Superior temporal gyrus (tissue), 1 donor: ENCODE measurements around the gene TMIGD1.

Experiments
- DNase-seq: peaks from one replicate; pipeline ENCODE4 v3.0.0-alpha.2; 2016; ENCODE audit errors: extremely low spot score

The TMIGD1 gene

DNA sequence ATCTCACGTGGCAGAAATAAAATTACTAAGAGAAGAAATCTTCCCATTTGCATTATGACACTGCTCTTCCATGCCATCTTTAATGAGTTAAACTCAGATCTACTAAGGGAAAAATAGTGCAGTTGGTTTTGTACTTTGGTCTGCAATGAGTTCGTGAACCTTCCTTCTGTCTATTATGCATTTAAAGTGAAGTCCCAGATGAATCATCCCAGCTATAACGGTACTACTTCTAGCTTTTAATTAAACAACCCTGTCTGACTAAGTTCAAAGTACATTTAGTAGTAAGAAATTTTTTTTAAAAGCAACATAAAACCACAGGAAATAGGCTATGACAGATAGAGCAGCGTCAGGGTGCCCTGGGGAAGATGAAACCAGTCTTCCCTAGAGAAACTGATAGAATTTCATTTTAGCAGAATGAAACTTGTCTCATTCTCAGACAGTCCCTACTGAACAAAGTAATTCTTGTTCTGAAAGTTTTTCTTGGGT is 1.8 kb downstream of the TMIGD1 start:
- no peak for DNase-seq

DNA sequence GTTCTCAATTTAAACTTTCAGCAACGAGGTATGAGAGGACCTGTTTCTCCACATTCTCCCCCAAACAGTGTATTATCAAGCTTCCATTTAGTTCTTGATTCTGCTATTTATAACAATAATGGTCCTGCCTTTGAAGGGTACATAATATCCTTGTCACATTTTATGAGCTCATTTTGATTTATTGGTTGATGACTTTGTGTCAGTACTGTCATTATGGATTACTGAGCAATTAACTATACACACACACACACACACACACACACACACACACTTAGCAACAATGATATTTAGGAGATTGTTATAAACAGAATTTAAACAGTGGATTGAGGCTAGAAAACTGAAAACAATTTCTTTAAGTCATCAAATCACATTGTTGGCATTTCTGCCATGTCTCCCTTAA is 7.0 kb downstream of the TMIGD1 start:
- no peak for DNase-seq

DNA sequence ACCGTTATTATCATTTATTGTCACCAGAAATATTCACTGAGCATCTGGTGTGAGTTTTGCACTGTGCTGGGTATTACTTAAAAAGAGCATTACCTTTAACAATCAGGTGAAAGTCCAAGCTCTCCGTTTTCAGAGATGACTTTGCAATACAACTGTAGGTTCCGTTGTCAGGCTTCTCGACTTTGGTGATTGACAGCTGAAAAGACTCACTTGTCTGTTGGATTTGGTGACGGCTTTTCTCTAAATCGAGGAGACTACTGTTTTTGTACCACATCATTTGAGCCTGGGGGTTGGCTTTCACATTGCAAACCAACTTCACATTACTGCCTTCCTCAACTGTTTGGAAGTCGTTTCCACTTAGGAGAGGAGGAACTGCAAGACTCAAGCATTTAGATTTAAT is 9.1 kb downstream of the TMIGD1 start:
- DNase-seq, result no peak

DNA sequence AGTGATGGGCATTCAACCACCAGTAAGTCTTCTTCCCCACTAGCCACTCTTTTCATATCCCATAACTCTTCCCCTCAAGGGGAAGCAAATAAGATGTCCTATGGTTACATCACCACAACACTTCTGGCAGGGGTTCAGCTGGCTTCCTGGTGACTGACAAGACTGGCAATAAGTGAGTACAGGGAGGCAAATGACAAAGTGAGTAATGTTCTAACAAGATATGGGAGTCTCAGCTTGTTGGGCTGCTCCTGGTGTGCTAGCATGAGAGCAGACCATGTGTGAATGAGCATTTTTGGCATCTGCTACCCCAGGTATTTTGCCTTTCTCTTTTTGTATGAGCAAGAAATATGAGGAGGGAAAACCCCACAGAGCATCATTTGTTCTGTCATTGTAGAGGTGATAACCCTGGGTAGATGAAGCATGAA is 9.9 kb downstream of the TMIGD1 start:
- no peak for DNase-seq

DNA sequence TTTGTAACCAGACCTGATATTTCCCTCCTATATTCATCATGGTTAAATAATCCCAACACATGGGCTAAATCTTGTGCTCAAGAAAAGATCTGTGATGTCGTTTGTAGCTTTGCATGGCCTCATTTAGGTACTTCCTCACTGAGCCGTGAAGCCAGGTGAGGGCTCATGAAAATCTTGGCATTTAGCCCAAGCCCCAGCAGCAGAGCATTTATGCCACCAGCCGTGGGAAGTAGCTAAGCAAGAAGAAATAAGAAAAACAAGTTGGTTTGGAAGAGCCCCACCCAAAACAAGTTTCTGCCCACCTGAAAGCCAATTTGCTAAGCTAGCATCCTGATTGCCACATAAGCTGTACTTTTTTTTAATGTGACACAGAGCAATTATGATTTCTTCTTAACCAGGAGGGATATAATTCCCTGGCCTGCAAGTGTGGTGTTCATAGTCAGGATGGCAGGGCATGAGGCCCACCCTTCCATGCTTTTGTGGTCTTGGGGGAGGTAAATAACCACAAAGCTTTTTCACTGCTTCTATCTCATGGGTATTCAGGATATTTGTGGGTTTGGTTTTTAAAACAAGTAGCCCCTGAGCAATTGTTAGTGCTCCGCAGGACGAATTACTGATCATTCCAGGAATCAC is 10.5 kb downstream of the TMIGD1 start:
- DNase-seq, result no peak

DNA sequence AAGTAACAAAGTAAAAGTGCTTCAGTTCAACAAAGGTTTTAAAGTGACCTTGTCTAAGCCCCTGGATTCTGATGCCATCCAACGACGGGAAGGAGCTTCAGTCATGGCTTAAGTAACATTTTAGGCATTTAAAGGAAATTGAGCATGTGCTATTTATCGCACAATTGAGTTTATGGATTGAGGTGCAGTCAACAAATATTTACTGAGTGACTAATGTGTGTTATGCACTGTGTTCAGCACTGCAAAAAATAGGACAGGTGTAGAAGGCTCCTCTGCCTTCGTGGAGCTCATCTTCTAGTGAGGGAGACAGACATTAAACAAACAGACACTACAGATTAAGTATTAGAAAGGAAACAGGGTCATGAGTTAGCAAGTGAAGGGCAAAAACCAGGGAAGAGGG is 12.5 kb downstream of the TMIGD1 start:
- DNase-seq, result no peak

DNA sequence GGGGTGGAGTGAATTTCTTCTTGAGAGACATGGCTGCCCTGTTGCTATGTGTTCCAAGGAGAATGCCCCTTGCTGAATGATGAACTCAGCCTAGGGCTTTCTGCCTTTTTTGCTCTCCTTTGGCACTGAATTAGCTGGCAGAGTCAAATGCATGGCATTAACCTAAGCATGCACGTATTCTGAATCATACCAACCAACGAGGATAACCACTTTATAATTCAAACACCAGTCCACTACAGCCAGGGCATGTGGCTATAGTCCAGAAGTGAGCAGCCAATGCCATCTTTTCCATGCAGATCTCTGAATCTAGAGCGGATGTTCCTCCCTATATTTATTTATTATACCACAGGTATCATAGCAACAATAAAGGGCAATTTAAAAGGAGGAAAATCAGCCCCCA is 15.7 kb downstream of the TMIGD1 start:
- no peak for DNase-seq

DNA sequence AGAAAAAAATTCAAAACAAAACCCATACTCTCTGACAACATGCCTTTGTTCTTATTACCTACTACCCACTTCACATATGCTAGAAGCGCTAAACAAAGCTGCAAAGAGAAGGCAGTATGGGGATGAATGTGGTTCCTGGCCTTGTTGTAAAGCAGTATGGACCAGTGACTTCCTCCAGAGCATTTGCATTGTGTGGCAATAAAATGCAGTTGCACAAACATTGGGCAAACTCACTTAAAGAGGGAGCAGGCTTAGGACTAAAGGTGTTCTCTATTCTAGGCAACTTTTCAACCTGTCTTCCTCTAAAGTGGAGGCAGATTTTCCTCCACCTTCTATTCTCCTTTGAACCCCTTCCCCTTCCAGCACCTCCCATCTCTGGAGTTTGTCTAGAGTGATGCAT is 17.1 kb downstream of the TMIGD1 start:
- DNase-seq, result no peak

DNA sequence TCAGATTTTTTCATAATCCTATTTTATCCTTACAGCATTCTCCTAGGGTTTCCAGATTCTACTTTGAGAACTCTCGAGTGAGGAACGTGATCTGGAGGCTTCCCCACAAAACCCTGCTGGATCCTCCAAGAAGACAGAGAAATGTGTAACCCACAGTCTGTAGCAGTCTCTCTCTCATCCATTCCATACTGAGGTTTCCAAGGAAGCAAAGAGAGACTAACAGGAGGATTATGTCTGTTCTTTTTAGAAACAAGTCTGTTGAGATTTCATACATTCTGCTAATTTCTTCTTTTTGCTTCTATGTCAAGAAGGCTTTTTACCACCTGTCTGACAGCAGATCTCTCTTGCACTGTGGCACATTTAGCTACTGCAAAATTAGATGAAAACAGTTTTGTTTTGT is 18.8 kb downstream of the TMIGD1 start:
- DNase-seq, result peak; percentile 26

DNA sequence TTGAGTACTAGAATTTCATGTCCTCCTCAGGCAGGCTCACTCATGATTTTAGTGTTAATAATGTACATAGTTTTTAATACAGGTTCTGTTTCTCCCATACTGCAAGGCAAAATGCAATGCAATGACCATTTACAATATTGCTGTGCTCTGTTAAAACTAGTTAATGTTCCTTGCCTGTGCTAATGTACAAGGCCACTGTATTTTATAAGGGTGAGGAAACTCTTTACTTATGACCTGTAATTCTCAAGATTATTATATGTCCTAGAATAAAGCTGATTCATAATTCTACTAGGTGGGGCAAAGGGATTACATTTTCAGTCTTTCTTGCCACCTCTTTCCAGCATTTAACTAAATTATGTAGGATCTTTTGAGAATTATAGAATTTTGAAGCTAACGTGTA is 19.4 kb downstream of the TMIGD1 start:
- no peak for DNase-seq

DNA sequence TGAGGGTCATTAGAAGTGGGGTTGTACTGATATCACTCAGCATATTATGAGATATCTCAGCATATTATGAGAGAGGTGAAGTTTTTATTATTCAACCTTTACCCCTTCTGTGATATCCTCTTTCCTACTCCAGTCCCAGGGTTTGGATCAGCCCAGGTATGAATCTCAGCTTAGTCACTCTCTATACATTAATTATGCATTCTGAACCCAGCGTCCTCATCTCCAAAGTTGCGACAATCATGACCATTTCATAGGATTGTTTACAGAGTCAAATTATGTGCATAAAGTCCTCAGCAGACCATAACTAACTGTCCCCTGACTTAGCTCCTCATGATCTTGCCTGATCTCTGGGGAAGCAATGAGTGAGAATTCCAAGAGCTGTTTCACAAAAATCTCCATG is 21.6 kb downstream of the TMIGD1 start:
- DNase-seq, result no peak

DNA sequence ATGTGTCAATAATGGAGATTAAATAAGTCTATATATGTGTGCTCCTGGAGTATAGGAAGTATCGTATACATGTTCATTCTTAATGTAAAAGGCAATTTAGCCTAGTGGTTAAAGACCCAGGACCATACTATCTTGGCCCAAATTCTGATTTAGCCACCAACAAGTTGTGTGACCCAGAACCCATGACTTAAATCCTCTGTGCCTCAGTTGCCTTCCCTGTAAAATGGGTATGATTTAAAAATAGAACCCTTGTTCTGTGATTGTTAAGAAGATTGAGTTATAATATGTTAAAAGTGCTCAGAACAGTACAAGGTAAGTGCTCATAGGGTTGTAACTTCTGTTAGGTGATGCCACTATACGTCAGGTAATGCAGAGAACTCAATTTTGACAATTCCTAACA is 23.3 kb downstream of the TMIGD1 start:
- no peak for DNase-seq

DNA sequence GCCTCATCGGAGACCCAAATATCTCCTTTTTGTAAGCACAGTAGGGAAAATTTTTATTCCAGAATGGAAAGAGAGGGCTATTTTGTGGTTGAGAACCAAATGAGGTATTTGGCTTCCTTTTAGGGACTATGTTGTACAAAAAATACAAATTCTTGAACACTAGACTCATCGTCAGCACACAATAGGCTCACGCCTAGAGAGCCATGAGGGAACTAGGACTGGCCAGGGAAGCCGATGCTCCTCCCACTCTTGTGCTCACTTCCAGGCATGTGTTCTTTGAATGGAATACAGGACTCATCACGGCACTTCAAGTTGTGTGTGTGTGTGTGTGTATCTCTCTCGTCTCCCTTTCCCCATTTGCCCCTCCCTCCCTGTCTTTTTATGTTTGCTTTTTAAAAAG is 24.3 kb downstream of the TMIGD1 start:
- no peak for DNase-seq

DNA sequence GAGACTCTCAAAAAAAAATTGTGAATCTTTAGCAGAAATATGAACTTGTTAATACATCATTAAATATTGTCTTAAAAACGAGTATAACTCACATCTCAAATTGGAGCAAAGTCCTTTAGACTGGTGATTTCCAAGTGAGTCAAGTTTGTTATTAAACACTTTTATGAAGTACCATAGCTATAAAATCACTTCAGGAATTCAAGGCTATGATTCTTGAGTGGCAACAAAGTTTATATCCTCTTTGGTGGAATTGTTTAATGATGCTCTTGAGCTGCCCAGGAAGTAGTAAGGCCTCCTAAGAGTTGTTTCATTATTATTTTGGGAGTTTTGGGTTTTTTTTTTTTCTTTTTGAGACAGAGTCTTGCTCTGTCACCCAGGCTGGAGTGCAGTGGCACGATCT is 25.5 kb downstream of the TMIGD1 start:
- no peak for DNase-seq

DNA sequence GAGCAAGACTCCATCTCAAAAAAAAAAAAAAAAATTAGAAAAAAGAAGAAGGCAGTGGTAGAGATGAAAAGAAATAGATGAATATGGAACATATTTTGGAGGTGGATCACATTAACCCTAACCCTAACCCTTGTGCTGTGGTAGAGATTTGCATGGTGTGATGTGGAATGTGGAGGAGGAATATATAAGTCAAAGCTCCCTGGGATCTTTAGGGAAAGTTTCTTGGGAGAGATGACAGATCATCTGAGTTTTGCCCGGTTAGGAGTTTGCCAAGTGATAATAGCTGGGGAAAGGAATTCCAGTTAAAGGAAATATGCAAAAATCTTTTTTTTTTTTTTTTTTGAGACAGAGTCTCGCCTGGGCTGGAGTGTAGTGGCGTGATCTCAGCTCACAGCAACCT is 29.1 kb downstream of the TMIGD1 start:
- DNase-seq, result no peak

DNA sequence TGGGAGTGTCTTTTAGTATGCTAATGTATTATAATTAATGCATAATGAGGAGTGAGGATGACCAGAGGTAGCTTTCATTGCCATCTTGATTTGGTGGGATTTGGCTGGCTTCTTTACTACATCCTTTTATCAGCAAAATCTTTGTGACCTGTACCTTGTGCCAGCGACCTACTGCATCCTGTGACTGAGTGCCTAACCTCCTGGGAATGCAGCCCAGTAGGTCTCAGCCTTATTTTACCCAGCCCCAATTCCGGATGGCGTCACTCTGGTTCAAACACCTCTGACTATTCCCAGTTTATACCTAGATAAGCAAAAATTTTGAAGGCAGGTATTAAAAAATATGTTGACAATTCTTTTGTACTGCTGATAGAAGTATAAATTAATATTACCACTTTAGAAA is 31.6 kb downstream of the TMIGD1 start:
- DNase-seq, result no peak

DNA sequence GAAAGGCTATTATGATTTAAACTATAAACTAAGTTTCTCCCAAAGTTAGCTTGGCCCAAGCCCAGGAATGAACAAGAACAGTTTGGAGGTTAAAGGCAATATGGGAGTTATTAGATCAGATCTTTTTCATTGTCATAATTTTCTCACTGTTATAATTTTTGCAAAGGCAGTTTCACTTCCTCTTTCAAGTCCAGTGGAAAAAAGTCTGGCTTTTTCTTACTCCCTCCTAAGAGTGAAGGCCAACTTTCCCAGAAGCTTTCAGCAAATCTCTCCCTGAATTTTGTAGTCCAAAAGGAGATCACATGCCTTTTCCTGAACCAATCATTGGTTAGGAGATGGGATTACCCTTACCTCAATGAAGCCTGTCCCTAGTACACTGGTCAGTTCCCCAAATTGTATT is 33.0 kb downstream of the TMIGD1 start:
- DNase-seq, result no peak

DNA sequence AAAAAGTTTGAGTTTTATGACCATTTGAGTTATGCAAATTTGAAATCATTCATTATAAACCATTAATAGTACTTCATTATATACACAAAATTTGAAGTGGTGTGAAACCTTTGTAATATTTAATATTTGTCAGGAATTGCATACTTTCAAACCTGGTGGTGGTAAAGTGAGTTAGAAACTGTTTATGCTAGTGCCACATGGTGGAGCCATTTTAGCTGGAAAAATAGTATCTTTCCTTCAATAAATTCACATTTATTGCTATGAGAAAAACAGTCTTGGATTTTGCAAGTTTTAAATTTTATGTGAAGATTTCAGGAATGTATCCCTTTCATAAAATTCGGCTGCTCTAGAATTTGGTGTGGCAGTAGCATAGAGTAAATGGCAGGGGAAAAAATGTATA is 34.9 kb downstream of the TMIGD1 start:
- DNase-seq, result peak; percentile 24

DNA sequence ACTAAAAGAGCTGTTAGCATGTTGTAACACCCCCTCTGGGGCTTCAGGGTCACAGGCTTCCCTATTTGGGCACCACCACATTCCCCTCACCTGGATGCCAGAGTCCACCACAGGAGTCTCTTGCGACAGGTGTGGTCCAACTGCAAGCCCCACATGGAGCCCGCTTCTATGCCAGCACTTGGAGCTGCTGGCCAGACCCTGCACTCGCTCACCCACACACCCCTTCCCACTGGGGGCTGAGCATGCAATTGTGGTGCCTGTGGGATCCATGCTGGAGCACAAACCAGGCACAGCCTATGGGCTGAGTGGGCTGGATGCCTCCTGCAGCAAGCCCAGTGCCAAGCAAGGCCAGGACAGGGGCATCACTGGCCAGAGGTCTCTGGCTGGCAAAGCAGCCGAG is 36.1 kb downstream of the TMIGD1 start:
- DNase-seq, result no peak

DNA sequence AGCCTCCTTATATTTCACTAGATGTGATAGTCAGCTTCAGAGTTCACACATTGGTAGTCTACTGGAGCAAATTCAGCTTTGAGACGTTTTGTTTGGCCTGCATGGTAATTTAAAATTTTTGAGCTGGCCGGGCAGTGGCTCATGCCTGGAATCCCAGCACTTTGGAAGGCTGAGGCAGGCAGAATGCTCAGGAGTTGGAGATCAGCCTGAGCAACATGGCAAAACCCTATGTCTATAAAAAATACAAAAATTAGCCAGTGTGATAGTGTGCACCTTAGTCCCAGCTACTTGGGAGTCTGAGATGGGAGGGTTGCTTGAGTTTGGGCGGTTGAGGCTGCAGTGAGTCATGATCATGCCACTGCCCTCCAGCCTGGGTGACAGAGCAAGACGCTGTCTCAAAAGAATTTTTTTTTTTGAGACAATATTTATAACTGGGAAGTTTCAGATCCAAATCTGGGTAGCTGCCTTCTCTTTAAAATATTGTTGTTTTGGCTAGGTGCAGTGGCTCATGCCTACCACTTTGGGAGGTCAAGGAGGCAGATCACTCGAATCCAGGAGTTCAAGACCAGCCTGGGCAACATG is 37.3 kb downstream of the TMIGD1 start:
- no peak for DNase-seq

DNA sequence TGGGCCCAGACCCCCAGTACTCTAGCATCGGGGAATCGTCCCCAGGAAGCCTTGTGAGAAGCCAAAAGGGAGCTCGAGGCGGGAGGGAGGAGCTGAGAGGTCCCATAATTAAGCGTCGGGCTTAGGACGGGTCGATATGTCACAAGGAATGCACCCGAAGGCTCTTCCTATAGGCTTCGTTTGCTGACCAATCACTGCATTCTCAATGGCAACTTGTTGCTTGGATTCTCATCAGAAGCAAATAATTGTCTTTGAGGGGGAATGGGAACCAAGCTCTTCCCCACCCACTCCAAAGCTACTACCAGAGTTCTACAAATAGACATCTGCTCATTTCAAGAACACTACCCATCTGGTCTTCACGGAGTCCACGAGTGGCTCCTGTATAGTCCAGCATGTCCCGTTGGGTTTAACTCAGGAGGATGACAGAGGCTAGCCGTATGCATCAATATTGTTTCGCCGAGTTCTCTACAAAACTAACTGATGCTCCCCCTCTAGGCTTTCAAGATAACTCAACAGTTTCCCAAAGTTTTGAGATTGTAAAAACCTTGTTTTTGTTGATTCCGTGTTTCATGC is 41.5 kb downstream of the TMIGD1 start:
- peak; percentile 46 for DNase-seq

DNA sequence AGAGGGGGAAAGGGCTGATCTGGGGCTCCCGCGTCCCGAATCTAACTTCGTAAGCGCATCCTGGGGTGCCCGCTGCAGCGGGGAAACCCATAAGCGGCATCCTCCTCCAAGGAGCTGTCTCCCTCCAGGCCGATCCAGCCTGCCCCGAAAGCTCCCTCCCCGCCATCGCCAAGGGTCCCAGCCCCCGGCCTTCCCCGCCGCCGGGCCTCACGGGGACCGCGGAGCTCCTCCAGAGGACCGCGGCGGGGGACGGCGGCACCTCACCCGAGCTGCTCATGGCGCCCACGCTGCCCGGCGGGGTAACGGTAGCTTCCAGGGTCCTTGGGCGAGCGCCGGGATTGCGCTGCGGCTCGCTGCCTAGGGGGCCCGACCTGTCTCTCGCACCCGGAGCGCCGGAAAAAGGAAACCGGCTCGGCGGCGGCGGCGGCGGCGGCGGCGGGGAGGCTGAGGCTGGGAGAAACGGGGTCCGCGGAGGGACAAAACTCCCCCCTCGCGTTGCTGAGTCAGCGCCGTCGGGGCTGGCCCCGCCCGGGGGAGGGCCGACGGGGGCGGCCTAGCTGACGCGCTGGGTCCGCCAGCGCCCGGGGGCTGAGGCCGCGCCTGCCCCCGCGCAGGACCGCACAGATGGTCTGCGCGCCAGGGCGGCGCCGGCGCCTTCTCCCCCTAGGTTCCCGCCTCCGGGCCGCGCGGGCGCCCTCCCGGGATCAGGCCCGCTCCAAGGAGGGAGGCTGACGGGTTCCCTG is 42.1 kb downstream of the TMIGD1 start, which contains the start of gene BLMH:
Gene BLMH, minus strand, starts transcription at position 402 of the 743 bp plus-strand sequence. Its CDS starts 125 bp downstream, at position 277.
- DNase-seq, result peak; percentile 73
